HG03039 (cell line): Measurements from ENCODE around the gene MMP25.
"Not testable (repeated sequence)": the region's sequence is repeated elsewhere in the genome, so short reads cannot be mapped to it uniquely, and the experiment has no call there.

ENCODE experiments used
- ATAC-seq: cut with Tn5 transposase; IDR thresholded peaks from one replicate; pipeline ENCODE4 v1.9.1; 2021; ENCODE audit warnings: mild to moderate bottlenecking, moderate library complexity; ENCODE audit not compliant: unreplicated experiment

Gene MMP25

DNA sequence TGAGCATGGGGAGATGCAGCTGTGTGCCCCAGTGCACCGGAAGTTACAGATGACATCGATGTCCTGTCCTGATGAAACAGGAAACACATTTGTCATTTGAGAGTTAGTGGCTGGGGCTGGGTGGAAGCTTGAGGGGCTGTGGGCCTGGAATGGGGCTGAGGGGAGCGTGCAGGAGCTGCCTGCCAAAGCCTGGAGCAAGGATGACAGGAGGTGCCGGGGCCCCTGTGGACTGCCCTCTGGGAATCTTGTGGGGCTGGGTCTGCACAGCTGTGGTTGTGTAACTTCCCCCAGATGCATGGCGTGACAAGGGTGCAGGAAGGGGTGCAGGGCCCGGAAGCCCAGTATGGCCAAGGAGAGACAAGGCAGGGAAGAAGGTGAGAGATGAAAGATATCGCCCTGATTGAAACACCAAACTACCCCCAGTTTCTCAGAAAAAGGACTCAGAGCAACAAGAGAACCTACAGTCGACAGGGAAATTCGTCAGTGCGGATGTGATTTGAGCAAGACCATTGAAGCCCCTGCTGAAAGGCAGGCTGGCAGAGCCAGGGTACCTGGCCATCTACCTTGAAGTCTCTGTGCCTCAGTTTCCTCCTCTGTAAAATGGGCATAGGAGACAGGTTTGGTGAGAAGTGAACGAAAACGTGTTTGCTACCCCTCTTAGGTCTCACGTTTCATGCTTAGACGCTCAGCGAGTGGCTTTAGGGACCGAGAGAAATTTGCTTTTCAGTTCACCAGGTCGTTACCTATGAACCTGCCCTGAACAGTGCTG lies 8.8 kb downstream of the MMP25 start:
- no peak for ATAC-seq

DNA sequence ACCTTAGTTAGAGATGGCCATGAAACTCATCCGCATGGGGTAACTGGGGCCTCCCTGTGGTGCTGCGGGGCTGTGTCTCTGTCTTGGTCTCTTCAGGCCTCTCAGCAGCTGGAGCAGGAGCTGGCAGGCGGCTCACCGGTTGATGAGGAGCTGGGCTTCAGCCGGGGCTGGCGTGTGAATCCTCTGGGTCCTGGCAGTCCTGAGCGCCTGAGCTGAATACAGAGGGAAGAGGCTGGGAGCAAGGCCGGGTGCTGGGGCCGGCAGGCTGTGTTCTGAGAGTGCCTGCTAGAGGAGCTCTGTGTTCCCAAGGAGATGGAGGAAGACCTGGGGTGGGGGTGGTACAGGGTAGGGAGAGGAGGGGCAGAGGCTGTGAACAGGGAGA lies 9.4 kb downstream of the MMP25 start:
- ATAC-seq, result not testable (repeated sequence)

DNA sequence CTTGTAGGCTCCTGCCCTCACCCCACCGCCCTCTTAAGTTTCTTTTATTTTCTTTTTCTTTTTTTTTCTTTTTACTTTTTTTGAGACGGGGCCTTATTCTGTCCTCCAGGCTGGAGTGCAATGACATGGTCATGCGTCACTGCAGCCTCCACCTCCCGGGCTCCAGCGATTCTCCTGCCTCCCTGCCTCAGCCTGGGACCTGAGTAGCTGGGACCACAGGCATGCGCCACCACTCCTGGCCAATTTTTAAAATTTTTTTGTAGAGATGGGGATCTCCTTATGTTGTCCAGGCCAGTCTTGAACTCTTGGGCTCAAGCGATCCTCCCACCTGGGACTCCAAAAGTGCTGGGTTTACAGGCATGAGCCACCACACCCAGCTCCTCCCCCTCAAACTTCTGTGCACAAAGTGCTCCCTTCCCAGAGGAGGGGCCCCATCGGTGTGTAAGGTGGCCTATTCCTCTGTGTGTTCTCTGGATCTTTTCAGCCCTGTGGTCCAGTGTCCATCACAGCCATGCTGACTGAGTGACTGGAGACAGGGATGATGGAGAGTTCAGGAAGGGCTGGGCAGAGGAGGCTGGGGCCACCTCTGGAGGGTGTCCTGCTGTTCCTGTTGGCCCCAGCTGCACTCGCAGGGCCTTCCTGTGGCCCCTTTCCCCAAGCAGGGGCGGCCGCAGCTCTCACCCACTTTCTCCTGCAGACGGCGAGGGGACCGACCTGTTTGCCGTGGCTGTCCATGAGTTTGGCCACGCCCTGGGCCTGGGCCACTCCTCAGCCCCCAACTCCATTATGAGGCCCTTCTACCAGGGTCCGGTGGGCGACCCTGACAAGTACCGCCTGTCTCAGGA lies 10.2 kb downstream of the MMP25 start:
- no peak for ATAC-seq

DNA sequence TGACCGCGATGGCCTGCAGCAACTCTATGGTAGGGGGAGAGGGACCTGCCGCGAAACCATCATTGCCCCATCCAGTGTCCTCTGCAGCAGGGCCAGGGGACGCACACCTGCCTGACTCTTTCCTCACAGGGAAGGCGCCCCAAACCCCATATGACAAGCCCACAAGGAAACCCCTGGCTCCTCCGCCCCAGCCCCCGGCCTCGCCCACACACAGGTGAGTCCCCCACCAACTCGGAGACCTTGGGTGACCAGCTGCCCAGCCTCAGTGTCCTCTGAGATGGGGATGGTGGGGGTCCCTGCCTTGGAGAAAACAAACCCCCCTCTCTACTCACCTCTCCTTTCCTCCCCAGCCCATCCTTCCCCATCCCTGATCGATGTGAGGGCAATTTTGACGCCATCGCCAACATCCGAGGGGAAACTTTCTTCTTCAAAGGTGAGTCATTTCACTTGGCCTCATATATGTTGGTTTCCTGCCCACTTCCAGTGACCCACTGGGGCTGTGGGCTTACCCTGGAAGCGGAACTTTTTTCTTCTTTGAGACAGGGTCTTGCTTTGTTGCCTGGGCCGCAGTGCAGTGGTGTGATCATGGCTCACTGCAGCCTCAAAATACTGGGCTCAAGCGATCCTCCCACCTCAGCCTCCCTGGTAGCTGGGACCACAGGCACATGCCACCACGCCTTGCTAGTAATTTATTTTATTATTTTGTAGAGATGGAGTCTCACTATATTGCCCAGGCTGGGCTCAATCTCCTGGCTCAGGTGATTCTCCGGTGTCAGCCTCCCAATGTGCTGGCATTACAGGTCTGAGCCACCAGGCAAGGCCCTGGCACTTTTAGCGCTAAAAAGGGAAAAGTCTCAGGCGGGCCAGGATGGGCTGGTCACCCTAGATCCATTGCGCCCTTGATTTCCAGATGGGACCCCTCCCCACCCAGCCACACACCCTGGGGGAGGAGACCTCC lies 11.1 kb downstream of the MMP25 start:
- ATAC-seq, result no peak

DNA sequence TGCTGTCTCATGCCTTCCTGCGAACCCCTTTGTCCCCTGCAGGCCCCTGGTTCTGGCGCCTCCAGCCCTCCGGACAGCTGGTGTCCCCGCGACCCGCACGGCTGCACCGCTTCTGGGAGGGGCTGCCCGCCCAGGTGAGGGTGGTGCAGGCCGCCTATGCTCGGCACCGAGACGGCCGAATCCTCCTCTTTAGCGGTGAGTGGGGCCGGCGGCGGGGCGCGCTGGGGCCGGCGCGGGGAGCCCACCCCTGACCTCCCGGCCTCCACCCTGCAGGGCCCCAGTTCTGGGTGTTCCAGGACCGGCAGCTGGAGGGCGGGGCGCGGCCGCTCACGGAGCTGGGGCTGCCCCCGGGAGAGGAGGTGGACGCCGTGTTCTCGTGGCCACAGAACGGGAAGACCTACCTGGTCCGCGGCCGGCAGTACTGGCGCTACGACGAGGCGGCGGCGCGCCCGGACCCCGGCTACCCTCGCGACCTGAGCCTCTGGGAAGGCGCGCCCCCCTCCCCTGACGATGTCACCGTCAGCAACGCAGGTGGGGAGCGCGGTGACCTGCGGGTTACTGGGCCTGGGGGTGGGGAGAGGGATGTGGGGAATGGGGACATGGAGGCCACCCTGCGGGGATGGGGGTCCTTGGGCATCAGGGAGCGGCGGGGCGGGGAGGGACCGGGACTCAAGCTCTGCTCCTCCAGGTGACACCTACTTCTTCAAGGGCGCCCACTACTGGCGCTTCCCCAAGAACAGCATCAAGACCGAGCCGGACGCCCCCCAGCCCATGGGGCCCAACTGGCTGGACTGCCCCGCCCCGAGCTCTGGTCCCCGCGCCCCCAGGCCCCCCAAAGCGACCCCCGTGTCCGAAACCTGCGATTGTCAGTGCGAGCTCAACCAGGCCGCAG lies 12.0 kb downstream of the MMP25 start:
- ATAC-seq, result peak; percentile 23

DNA sequence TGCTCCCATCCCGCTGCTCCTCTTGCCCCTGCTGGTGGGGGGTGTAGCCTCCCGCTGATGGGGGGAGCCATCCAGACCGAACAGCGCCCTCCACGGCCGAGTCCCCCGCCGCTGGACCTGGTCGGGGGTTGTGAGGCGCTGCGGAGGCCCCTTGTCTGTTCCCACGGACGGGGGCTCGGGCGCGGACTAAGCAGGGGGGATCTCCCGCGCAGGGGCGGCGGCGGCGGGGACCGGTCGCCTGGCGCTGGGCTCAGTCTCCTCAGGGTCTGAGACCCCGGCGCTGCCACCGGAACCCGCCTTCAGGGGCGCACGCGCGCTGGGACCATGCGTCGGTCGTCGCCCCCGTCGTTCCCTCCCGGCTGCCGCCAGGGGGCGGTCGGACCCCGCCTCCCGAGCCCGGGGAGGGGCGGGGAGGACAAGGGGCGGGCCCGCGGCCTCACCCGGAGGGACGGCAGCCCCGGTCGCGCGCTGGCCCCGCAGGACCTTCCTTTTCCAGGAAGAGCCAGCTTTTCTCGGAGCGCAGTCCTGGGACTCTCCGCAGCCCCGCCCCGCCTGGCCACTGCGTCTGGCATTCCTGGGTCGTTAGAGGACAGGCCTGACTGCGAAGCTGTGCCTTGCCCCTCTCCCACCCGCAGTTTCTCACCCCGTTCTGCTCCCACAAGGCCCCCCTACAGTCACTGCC lies 12.8 kb downstream of the MMP25 start:
- peak; percentile 64 for ATAC-seq

DNA sequence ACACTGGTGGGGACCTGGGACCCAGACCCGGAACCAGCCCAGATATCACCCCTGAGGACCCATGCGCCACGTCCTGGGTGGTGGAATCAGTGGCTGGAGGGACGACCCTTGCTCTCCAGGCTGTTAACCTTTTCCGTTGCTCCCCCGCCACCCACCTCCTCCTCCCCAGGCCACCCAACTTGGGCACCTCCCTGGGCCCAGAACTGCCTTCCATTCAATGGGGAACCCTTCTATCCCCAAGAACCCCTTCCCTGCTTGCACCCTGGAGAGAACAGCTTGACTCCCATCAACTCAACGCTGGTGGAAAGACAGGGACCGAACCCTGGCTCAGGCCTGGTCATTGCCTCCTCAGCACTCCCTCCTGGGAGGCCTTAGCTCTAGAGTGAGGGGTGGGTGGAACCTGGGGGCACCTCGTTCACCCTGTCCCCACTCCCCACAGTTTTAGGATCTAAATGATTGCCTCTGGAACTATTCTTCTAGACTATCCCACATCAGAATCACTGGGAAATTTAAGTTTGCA lies 13.4 kb downstream of the MMP25 start:
- ATAC-seq, result no peak

DNA sequence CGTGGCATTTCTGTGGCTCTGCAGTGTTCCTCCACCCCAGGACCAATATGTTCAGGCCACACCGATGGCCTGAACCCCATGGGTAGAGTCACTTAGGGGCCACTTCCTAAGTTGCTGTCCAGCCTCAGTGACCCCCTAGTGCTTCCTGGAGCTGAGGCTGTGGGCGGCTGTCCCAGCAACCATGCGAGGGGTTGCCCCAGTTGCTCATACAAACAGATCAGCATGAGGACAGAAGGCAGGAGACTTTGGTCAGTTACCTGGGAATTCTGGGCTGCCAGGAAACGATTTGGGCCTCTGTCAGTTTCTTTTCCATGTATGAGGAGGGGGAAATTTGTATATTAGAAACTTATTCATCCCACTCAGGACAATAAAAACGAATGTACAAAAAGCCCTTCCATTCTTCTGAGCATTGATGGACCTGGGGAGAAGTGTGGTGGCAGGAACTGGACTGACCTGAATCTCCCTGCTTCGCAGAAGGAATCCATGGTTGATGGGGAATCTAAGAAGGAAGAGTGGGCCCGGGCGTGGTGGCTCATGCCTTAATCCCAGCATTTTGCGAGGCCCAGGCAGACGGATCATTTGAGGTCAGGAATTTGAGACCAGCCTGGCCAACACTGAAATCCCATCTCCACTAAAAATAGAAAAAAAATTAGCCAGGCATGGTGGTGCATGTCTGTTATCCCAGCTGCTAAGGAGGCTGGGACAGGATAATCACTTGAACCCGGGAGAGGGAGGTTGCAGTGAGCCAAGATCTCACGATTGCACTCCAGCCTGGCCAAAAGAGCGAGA lies 14.2 kb downstream of the MMP25 start:
- ATAC-seq, result no peak

DNA sequence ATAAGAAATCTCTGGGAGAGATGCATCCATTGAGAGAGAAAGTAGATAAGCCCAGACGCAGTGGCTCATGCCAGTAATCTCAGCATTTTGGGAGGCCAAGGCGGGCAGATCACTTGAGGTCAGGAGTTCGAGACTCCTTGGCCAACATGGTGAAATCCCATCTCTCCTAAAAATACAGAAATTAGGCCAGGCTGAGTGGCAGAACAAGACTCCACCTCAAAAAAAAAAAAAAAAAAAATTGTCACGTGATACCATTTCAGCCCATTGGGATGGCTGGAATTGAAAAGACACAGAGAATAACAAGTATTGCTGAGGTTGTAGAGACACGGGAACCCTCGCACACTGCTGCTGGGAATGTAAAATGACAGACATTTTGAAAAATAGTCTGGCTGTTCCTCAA lies 16.2 kb downstream of the MMP25 start:
- no peak for ATAC-seq

DNA sequence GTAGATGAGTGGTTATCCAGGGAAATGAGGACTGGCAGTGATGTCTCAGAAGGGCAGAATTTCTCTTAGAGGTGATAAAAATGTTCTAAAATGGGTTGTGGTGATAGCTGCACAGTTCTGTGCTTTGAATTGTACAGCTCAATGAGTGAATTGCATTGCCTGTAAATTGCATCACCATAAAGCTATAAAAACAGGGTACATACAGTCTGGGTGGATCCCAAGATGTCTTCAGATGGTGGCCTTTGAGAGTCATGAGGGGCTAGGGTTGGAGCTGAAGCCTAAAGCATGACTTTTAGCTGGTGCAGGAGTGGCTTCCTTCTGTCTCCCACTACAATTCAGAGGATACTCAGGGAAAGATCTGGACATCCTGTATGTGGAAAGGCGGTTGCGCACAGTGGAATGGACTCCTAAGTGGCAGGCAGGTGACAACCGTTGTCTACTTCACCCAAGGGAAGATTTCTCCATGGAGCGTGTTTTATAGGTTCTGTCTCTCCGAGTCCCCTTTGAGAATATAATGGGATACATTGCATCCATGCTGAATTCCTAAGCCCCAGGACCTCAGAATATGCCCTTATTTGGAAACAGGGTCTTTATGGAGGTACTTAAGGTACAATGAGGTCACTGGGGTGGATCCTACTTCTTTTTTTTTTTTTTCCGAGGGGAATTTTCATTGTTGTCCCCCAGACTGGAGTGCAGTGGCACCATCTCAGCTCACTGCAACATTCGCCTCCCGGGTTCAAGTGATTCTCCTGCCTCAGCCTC lies 17.4 kb downstream of the MMP25 start:
- no peak for ATAC-seq

DNA sequence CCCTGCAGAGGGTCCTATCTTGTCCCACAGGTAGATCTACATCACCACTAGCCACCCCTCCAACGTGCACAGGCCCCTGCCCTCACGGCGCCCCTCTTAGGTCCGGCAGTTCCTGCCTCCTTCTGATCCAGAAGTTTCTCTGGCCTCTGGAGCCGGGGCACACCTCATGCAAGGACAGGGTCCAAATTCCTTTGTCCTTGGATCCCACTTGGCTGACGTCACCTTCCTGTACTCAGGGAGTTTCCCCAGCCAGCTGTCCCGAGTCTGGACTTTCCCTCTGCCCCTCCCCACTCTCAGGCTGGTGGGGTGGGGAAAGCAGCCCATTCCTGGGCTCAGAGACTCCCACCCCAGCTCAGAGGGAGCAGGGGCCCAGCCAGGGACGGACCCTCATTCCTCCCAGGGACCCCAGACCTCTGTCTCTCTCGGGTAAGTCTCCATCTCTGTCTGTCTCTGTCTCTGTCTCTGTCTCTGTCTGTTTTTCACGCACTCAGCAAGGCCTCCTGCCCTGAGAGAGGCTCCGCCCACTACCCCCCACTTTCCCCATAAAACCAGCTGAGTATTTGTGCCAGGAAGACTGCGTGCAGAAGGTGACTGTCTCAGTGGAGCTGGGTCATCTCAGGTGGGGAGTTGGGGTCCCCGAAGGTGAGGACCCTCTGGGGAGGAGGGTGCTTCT lies 18.8 kb downstream of the MMP25 start, which contains the start of gene IL32:
Gene IL32, plus strand, starts transcription at position 572 of the 673 bp plus-strand sequence. CDS start 172 bp downstream, outside the sequence.
- no peak for ATAC-seq

DNA sequence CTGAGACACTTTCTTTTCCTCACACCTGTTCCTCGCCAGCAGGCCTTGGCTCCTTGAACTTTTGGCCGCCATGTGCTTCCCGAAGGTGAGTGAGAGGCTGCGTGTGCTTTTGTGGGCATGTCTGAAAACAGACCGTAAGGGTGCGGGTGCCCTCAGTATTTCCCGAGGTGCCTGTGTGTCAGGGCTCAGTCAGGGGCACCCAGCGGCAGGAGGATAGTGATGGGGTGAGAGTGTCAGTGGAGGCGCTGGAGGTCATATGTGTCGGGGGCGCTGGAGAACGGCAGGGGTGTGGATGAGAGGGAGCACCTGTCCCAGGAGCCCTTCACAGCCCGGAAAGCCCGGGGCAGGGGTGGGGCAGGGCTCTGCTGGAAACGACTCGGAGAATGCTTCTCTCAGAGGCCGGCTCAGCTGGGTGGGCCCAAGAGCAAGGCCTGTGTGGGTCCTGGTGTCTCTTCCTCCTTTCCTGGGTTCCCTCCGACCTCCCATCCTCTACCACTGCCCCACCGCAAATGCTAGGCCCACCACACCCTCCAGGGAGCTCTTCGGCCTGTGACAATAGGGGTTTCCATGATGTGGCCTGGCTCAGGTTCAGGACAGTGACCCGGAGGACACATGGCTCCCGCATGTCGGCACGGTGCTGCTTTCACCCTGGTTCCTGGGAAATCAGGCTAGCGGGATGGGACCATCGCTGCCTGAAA lies 19.5 kb downstream of the MMP25 start:
- ATAC-seq, result no peak

DNA sequence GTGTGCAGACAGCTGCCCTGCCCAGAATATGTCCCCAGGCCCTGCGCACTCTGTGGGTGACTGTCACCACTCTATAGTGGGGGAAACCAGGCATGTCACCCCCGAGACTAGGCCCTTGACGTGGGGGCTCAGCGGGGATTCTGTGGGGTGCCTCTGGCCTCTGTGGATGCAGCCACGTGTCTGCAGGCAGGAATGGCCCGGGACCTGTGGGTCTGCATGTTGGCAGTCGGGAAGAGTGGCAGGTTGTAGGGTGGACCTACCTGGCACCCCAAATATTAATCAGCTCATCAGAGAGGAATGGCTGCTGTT lies 20.0 kb downstream of the MMP25 start:
- ATAC-seq, result no peak

DNA sequence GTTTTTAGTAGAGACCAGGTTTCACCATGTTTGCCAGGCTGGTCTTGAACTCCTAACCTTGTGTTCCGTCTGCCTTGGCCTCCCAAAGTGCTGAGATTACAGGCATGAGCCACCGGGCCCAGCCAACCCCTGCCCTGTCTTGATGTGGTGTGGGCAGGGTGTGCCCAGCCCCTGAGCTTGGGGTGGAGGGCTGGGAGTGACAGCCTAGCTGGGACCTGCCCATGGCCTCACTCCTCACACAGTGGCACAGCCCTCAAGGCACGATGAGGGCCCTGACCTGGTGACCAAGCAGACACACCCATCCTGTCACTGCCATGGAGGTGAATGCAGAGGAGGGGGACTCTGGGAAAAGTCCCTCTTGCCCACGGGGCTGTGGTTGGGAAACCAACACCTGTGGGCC lies 22.1 kb downstream of the MMP25 start:
- ATAC-seq, result no peak

DNA sequence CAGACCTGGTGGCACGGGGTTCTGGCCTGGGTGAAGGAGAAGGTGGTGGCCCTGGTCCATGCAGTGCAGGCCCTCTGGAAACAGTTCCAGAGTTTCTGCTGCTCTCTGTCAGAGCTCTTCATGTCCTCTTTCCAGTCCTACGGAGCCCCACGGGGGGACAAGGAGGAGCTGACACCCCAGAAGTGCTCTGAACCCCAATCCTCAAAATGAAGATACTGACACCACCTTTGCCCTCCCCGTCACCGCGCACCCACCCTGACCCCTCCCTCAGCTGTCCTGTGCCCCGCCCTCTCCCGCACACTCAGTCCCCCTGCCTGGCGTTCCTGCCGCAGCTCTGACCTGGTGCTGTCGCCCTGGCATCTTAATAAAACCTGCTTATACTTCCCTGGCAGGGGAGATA lies 22.8 kb downstream of the MMP25 start:
- ATAC-seq, result not testable (repeated sequence)

DNA sequence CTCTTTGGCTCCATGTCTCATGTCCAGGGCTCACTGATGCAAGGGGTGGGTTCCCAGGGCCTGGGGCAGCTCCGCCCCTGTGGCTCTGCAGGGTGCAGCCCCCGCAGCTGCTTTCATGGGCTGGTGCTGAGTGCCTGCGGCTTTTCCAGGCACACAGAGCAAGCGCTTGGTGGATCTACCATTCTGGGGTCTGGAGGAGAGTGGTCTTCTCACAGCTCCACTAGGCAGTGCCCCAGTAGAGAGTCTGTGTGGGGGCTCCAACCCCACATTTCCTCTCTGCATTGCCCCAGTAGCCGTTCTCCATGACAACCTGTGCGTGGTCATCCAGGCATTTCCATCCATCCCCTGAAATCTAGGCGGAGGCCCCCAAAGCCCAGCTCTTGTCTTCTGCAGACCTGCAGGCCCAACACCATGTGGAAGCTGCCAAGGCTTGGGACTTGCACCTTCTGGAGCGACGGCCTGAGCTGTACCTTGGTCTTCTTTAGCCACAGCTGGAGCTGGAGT lies 24.3 kb downstream of the MMP25 start:
- no peak for ATAC-seq
